ENCODE data around the gene TMEM238.
A peak's percentile ranks its signal among the peaks of the same experiment; 100 is the strongest.

TMEM238 gene

GRCh38 chr19:55358493-55358892 lies 25.6 kb downstream of the TMEM238 start:
- no peak for DNase-seq (ENCODE audit: low spot score)

GRCh38 chr19:55355213-55355821 lies 28.8 kb downstream of the TMEM238 start:
- no peak for DNase-seq (ENCODE audit: low spot score)

GRCh38 chr19:55354698-55355212 lies 29.3 kb downstream of the TMEM238 start, which contains the start of gene COX6B2:
Gene COX6B2 (minus strand): TSS chr19:55354719. CDS start chr19:55354521, 198 bp downstream.
- no peak for DNase-seq (ENCODE audit: low spot score)

GRCh38 chr19:55353803-55354697 lies 30.0 kb downstream of the TMEM238 start:
- peak; percentile 75 for DNase-seq (ENCODE audit: low spot score)

- DNase-seq (ENCODE audit: low spot score) = no peak
Observed at GRCh38 chr19:55353356-55353802, 30.7 kb downstream of the TMEM238 start.

GRCh38 chr19:55352549-55353145 lies 31.4 kb downstream of the TMEM238 start:
- no peak for DNase-seq (ENCODE audit: low spot score)

GRCh38 chr19:55352040-55352439 lies 32.1 kb downstream of the TMEM238 start:
- no peak for DNase-seq (ENCODE audit: low spot score)

GRCh38 chr19:55350620-55351315 lies 33.3 kb downstream of the TMEM238 start:
- no peak for DNase-seq (ENCODE audit: low spot score)

GRCh38 chr19:55348317-55349034 lies 35.6 kb downstream of the TMEM238 start:
- DNase-seq (ENCODE audit: low spot score) = no peak

- DNase-seq (ENCODE audit: low spot score) = no peak
Observed at GRCh38 chr19:55347442-55348009, 36.6 kb downstream of the TMEM238 start.

- DNase-seq (ENCODE audit: low spot score) = no peak
Observed at GRCh38 chr19:55346725-55347441, 37.2 kb downstream of the TMEM238 start.

GRCh38 chr19:55345818-55346724 lies 38.0 kb downstream of the TMEM238 start:
- no peak for DNase-seq (ENCODE audit: low spot score)

GRCh38 chr19:55345101-55345817 lies 38.8 kb downstream of the TMEM238 start:
- DNase-seq (ENCODE audit: low spot score) = no peak

GRCh38 chr19:55344444-55344843 lies 39.6 kb downstream of the TMEM238 start:
- no peak for DNase-seq (ENCODE audit: low spot score)

GRCh38 chr19:55341595-55342531 lies 42.2 kb downstream of the TMEM238 start:
- no peak for DNase-seq (ENCODE audit: low spot score)

- DNase-seq (ENCODE audit: low spot score) = peak; percentile 31
Observed at GRCh38 chr19:55341171-55341588, 42.9 kb downstream of the TMEM238 start.

GRCh38 chr19:55340784-55341147 lies 43.3 kb downstream of the TMEM238 start:
- no peak for DNase-seq (ENCODE audit: low spot score)

Data from NAMALWA (cell line).